Melanocyte of skin (primary cell): ENCODE measurements around the gene PSMD1. TPM values are rescaled to one million over a fixed set of nuclear protein-coding genes. Genes with fewer than 3 reads are reported as not detected.

Source experiments
- small RNA-seq, 2 donors: library from RNA; depleted of rRNA; stranded (forward); fragments of <200 nt; gene quantifications; one replicate each; pipeline ENCODE3, GENCODE V24; 2012
- total RNA-seq, 2 donors: library from RNA; depleted of rRNA; stranded (reverse); fragments of >200 nt; gene quantifications; 2 replicates each; pipeline ENCODE4 v1.2.3, GENCODE V29; 2012

The PSMD1 gene
- 100 to 1,000 TPM; 104 to 146 TPM for total RNA-seq

GRCh38 chr2:231056453-231057416, at the start of gene PSMD1:
Gene PSMD1 (plus strand): TSS chr2:231056867. CDS start chr2:231057026, 159 bp downstream.

GRCh38 chr2:231037202-231037730, 19.4 kb upstream of the PSMD1 start, which contains the start of gene C2orf72:
Gene C2orf72 (plus strand): TSS chr2:231037523. CDS start chr2:231037566, 43 bp downstream.

GRCh38 chr2:231124838-231125568, 68.3 kb downstream of the PSMD1 start, which contains the start of gene HTR2B:
Gene HTR2B (minus strand): TSS chr2:231125042. CDS start chr2:231123764, 1,278 bp downstream.

GRCh38 chr2:231198291-231199173, 141.9 kb downstream of the PSMD1 start, which contains the start of gene ARMC9:
Gene ARMC9 (plus strand): TSS chr2:231198631. CDS start chr2:231206239, 7,608 bp downstream.

Small RNA genes within 50 kb of the gene (small RNA-seq; reads per million reads assigned to genes)
- 0 to 0.04 reads per million in 2 donors for gene RNU1-93P

Other genes with a start within 250 kb of the PSMD1 start
- gene ITM2C, start 191.9 kb upstream of the PSMD1 start, total RNA-seq: 10 to 100 TPM; 74.3 to 99.6 TPM
- not detected for gene GPR55, start 131.6 kb upstream of the PSMD1 start, total RNA-seq
- gene SPATA3, start 60.7 kb upstream of the PSMD1 start, total RNA-seq: not detected
- under 1 TPM in 1 of 2 donors, not detected in 1; 0.67 TPM for gene C2orf72, start 19.3 kb upstream of the PSMD1 start, total RNA-seq
- gene HTR2B, start 68.2 kb downstream of the PSMD1 start, total RNA-seq: 1 to 10 TPM in 1 of 2 donors, under 1 TPM in 1; 0.34 to 2.0 TPM
- 10 to 100 TPM; 48.5 to 91.2 TPM for gene ARMC9, start 141.8 kb downstream of the PSMD1 start, total RNA-seq